H54 (cell line): Measurements from ENCODE around the gene CUX1.

ENCODE experiments used
- DNase-seq: peaks from one replicate; pipeline ENCODE4 v3.0.0; 2011; ENCODE audit warnings: low spot score, mixed read lengths; ENCODE audit not compliant: insufficient read length
- FAIRE-seq: peaks from 3 replicates; lab custom pipeline; 2011; peaks lifted over from hg19 to GRCh38; lab: Jason Lieb, UNC
- POLR2A ChIP-seq: IDR thresholded peaks from 2 replicates; pipeline ENCODE4 v1.6.1; 2011; ENCODE audit warnings: low read depth, mild to moderate bottlenecking, low read length

Gene CUX1

GRCh38 chr7:102093599-102094315 lies 276.3 kb downstream of the CUX1 start:
- no peak for DNase-seq
- TF ChIP-seq POLR2A: no peak
- no peak for FAIRE-seq

DNA sequence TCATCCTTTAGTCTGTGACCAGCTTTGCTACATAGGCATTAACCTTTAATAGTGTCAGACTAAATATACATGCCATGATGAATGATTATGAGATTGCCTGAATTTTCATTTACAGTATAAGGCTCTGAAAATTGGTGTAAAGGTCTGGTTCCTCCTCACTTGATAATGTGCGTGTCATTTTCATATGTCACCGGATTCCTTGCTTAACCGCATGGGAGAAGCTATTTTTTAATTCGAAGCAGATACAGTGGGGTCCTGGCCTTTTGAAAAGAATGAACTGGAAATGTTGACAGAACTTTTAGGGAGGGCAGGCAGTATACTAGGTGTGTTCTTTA lies 276.9 kb downstream of the CUX1 start:
- no peak for TF ChIP-seq POLR2A
- FAIRE-seq (no peak), DNase-seq (no peak)

GRCh38 chr7:102095321-102096011 lies 278.0 kb downstream of the CUX1 start:
- no peak for TF ChIP-seq POLR2A
- DNase-seq (no peak), FAIRE-seq (no peak)

GRCh38 chr7:102096012-102096332 lies 278.5 kb downstream of the CUX1 start:
- FAIRE-seq (no peak), DNase-seq (no peak)
- no peak for TF ChIP-seq POLR2A

- FAIRE-seq: no peak
- DNase-seq: no peak
- TF ChIP-seq POLR2A: no peak
These were observed 279.4 kb downstream of the CUX1 start for GRCh38 chr7:102096706-102097427.

DNA sequence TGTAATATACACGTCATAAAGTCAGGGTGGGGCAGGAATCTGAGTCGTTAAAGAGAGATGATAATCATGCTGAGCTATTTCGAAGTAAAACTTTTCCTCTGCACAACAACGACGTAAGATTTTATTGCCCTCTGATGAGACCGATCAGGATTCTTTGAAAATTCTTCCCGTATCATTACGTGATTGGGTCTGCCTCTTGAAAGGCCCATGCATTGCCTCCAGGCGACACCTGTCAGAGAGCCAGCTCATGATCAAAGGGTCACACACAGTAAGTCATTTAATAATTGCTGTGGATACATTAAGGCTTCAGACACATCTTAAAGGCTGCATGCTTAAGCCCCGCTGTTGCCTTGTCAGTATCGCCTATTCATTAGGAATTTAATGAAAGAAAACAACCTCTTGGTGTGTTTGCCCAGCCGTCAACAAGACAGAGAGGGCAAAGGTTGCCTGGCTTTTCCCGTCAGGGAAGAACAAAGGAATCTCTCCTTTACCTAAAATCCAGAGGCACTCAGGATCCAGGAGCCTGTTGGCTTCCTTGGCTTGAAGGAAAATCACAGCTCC lies 280.3 kb downstream of the CUX1 start:
- FAIRE-seq (no peak), DNase-seq (no peak)
- TF ChIP-seq POLR2A: no peak

- DNase-seq: no peak
- no peak for FAIRE-seq
- TF ChIP-seq POLR2A: no peak
These were observed 281.6 kb downstream of the CUX1 start for GRCh38 chr7:102098986-102099385.

DNA sequence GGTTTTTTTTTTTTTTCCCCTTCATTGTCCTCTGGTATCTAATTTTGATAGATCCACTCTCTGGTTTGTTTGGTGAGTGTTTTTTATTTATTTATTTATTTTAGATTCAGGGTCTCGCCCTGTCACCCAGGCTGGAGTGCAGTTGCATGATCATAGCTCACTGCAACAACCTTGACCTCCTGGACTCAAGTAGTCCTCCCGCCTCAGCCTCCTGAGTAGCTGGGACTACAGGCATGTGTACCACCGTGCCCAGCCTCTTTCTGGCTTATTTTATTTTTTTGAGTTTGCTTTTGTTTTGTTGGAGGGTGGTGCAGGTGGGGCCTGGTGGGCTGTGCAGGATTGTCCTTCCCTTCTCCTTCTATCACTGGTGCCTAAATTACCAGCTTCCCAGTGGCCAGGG lies 282.0 kb downstream of the CUX1 start:
- FAIRE-seq (no peak), DNase-seq (no peak)
- TF ChIP-seq POLR2A: no peak

GRCh38 chr7:102101111-102101551 lies 283.7 kb downstream of the CUX1 start:
- no peak for FAIRE-seq
- no peak for TF ChIP-seq POLR2A
- DNase-seq: no peak

- FAIRE-seq (no peak), DNase-seq (no peak)
- TF ChIP-seq POLR2A: no peak
These were observed 284.5 kb downstream of the CUX1 start for GRCh38 chr7:102101926-102102325.

DNA sequence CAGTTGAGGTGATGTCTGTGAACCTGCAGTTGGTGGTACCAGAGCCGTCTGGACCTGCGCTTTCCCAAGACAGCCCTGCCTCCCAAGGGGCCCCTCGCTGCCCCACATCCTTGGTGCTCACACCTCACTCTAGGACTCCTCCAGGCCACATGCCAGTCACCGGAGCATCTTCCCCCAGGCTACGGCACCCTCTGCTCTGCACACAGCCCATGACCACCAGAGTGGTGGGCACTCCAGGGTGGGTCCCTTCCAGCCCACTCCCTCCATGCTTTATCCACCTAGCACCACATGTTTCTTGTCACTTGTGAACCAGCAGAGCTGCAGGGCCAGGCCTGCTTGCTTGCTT lies 285.6 kb downstream of the CUX1 start:
- no peak for TF ChIP-seq POLR2A
- FAIRE-seq (no peak), DNase-seq (no peak)

- FAIRE-seq (no peak), DNase-seq (no peak)
- TF ChIP-seq POLR2A: no peak
These were observed 286.8 kb downstream of the CUX1 start for GRCh38 chr7:102104245-102104644.

DNA sequence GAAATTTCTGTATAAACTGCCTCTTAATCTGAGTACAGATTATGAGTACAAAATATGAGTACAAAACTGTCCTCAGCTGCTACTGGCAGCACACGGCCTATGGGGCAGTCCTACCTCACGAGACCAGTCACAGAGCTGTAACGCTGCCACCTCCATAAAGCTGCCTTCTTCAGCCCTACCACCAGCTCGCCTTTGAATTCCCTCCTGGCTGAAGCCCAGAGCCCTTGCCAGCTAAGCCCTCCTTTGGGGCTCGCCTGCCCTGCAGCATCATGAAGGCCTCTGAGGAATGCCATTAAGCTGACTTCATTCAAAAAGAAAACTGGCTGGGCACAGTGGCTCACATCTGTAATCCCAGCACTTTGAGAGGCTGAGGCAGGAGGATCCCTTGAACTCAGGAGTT lies 289.2 kb downstream of the CUX1 start:
- no peak for TF ChIP-seq POLR2A
- DNase-seq (peak; percentile 61), FAIRE-seq (no peak)

GRCh38 chr7:102107474-102108104 lies 290.2 kb downstream of the CUX1 start:
- no peak for FAIRE-seq
- DNase-seq: no peak
- TF ChIP-seq POLR2A: no peak
